ENCODE data around the gene STON2. TPM values are rescaled to one million over a fixed set of nuclear protein-coding genes. Genes with fewer than 3 reads are reported as not detected.

STON2 gene
- total RNA-seq, 1 donor from 2014 or later: 0.30 TPM

- no peak overlapping the region for H3K27ac Mint-ChIP-seq
- H3K9me3 Mint-ChIP-seq: no peaks in the 10 kb centered on the region
- no peaks in the 10 kb centered on the region for H3K4me1 Mint-ChIP-seq
- intact Hi-C loops (cut with micrococcal nuclease): no loop called here
- no peak overlapping the region for H3K4me3 Mint-ChIP-seq
- peaks cover 8% of the 10 kb centered on the region for H3K27me3 Mint-ChIP-seq
- no peak for DNase-seq
- H3K36me3 Mint-ChIP-seq (ENCODE audit: low read depth): no peaks in the 10 kb centered on the region
Observed at GRCh38 chr14:81326451-81326850, 73.7 kb downstream of the STON2 start.

- no peaks in the 10 kb centered on the region for H3K4me1 Mint-ChIP-seq
- no peak overlapping the region for H3K4me3 Mint-ChIP-seq
- DNase-seq: no peak
- H3K36me3 Mint-ChIP-seq (ENCODE audit: low read depth): no peaks in the 10 kb centered on the region
- intact Hi-C loops (cut with micrococcal nuclease): no loop called here
- no peaks in the 10 kb centered on the region for H3K9me3 Mint-ChIP-seq
- peaks cover 5% of the 10 kb centered on the region for H3K27me3 Mint-ChIP-seq
- H3K27ac Mint-ChIP-seq: no peak overlapping the region
Observed at GRCh38 chr14:81324011-81324410, 76.1 kb downstream of the STON2 start.

GRCh38 chr14:81323093-81323492, 77.0 kb downstream of the STON2 start:
- H3K27me3 Mint-ChIP-seq: peaks cover 5% of the 10 kb centered on the region
- H3K4me1 Mint-ChIP-seq: no peaks in the 10 kb centered on the region
- no peak for DNase-seq
- H3K4me3 Mint-ChIP-seq: no peak overlapping the region
- no peaks in the 10 kb centered on the region for H3K9me3 Mint-ChIP-seq
- no peak overlapping the region for H3K27ac Mint-ChIP-seq
- no peaks in the 10 kb centered on the region for H3K36me3 Mint-ChIP-seq (ENCODE audit: low read depth)
- intact Hi-C loops (cut with micrococcal nuclease): no loop called here

DNA sequence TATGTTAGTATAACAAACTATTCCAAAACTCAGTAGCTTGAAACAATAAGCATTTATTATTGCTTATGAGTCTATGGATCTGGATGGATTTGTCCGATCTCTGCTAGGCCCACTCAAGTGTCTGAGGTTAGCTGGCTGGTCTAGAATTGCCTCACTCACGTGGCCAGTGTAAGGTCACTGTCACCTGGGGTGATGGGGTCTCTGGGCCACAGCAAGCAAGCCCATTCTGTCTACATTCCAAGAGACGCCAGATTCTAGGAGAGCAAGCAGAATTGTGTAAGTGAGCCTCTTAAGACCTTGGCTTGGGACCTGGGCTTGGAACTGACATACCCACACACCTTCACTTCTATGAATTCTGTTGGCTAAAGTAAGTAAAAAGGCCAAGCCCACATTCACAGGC, 80.2 kb downstream of the STON2 start:
- intact Hi-C loops (cut with micrococcal nuclease): no loop called here
- Mint-ChIP-seq H3K36me3 (ENCODE audit: low read depth) (no peaks in the 10 kb centered on the region), H3K27ac (no peak overlapping the region), H3K9me3 (no peaks in the 10 kb centered on the region), H3K4me3 (no peak overlapping the region), H3K27me3 (no peaks in the 10 kb centered on the region), H3K4me1 (no peaks in the 10 kb centered on the region)
- no peak for DNase-seq

DNA sequence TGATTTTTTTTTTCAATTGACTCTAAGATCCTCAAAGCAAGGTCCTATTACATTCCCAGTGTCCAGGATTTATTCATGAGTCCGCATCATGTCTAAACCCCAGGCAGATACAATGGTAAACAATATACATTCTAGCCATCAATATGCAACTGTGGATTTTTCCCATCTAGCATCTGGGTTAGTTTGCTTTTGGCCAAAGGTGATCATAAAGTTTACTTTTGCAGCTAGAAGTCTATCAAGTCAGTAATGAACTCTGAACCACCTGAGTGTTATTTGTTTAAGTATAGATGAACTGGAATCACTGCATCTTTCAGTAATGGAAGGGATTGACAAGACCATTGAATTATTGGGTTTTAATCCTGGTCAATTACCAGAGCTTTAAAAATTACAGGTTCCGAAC, 80.8 kb downstream of the STON2 start:
- Mint-ChIP-seq H3K4me1 (no peaks in the 10 kb centered on the region), H3K27ac (no peak overlapping the region), H3K9me3 (no peaks in the 10 kb centered on the region), H3K36me3 (ENCODE audit: low read depth) (no peaks in the 10 kb centered on the region), H3K4me3 (no peak overlapping the region), H3K27me3 (no peaks in the 10 kb centered on the region)
- no peak for DNase-seq
- intact Hi-C loops (cut with micrococcal nuclease): no loop called here

- no peaks in the 10 kb centered on the region for H3K27me3 Mint-ChIP-seq
- H3K9me3 Mint-ChIP-seq: no peaks in the 10 kb centered on the region
- no peak overlapping the region for H3K4me3 Mint-ChIP-seq
- intact Hi-C loops (cut with micrococcal nuclease): no loop called here
- no peak for DNase-seq
- no peaks in the 10 kb centered on the region for H3K36me3 Mint-ChIP-seq (ENCODE audit: low read depth)
- no peak overlapping the region for H3K27ac Mint-ChIP-seq
- no peaks in the 10 kb centered on the region for H3K4me1 Mint-ChIP-seq
Observed at GRCh38 chr14:81315341-81315740, 84.8 kb downstream of the STON2 start.

DNA sequence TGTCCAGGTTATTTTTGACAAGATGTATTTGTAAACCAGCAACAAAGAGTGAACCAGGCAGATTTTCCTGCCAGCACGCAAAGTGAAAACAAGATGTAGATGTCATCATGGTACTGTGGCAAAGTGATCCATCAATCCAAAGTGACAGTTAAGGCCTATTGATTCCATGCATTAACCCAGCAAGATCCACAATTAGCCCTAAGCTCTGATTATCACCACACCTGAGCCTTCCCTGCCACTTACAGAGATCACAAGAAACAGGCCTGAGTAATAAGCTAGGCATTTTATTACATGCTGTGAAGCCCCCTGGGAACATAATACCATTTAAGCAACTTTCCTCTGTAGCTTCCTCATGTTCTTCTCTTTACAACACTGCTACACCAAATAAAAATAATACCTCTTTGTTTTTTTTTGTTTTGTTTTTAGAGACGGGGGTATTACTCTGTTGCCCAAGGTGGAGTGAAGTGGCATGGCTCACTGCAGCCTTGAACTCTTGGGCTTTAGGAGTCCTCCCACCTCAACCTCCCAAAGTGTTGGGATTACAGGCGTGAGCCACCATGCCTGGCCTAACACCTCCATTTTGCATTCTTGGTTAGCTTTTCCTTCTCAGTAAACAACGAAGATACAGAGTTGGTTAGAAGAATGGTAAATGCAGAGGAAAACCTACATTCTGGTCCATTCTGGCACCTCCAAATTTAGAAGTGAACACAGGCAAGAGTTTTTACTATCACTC, 85.5 kb downstream of the STON2 start:
- Mint-ChIP-seq H3K9me3 (no peaks in the 10 kb centered on the region), H3K27me3 (no peaks in the 10 kb centered on the region), H3K4me1 (no peaks in the 10 kb centered on the region), H3K27ac (no peak overlapping the region), H3K36me3 (ENCODE audit: low read depth) (no peaks in the 10 kb centered on the region), H3K4me3 (no peak overlapping the region)
- DNase-seq: no peak
- intact Hi-C loops (cut with micrococcal nuclease): no loop called here

GRCh38 chr14:81313775-81314429, 86.2 kb downstream of the STON2 start:
- intact Hi-C loops (cut with micrococcal nuclease): no loop called here
- no peaks in the 10 kb centered on the region for H3K27me3 Mint-ChIP-seq
- H3K27ac Mint-ChIP-seq: no peak overlapping the region
- no peaks in the 10 kb centered on the region for H3K36me3 Mint-ChIP-seq (ENCODE audit: low read depth)
- no peak for DNase-seq
- no peaks in the 10 kb centered on the region for H3K4me1 Mint-ChIP-seq
- H3K4me3 Mint-ChIP-seq: no peak overlapping the region
- H3K9me3 Mint-ChIP-seq: no peaks in the 10 kb centered on the region

DNA sequence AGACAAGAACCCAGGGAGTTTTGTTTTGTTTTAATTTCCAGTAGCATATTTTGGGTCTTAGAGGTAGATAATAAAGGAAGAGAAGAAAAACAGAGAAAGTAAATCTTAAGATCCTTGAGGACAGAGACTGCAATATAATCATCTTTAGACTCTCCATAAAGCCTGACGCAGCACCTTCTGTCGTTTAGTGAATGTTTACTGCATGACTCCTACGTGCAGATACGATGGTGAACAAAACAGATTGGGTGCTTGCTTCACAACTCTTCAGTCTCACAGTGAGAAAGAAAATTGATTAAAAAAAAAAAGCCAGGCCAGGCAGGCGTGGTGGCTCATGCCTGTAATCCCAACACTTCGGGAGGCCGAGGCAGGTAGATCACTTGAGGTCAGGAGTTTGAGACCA, 86.9 kb downstream of the STON2 start:
- Mint-ChIP-seq H3K4me3 (no peak overlapping the region), H3K27ac (no peak overlapping the region), H3K9me3 (no peaks in the 10 kb centered on the region), H3K27me3 (no peaks in the 10 kb centered on the region), H3K36me3 (ENCODE audit: low read depth) (no peaks in the 10 kb centered on the region), H3K4me1 (no peaks in the 10 kb centered on the region)
- DNase-seq: no peak
- intact Hi-C loops (cut with micrococcal nuclease): no loop called here

GRCh38 chr14:81312289-81312876, 87.7 kb downstream of the STON2 start:
- Mint-ChIP-seq H3K4me1 (no peaks in the 10 kb centered on the region), H3K9me3 (no peaks in the 10 kb centered on the region), H3K27ac (no peak overlapping the region), H3K27me3 (no peaks in the 10 kb centered on the region), H3K36me3 (ENCODE audit: low read depth) (no peaks in the 10 kb centered on the region), H3K4me3 (no peak overlapping the region)
- intact Hi-C loops (cut with micrococcal nuclease): no loop called here
- DNase-seq: no peak

DNA sequence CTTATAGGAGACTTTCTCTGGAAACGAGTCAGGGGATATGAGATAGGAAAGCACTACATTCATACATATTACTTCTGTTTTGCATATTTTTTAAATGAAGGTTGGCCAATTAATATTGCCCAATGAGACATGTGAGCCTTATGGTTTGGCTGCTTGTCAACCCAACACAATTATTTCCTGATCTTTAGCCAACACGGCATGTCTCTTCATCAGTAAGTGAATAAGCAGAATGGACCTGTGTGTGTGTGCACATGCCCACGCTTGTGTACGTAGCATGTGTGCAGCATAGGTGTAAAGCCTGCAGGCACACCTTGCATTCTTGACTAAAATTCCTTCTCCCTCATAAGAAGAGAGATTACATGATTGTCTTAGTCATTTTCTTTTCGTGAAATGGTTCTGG, 88.3 kb downstream of the STON2 start:
- no peak for DNase-seq
- Mint-ChIP-seq H3K36me3 (ENCODE audit: low read depth) (no peaks in the 10 kb centered on the region), H3K27me3 (no peaks in the 10 kb centered on the region), H3K27ac (no peak overlapping the region), H3K4me1 (no peaks in the 10 kb centered on the region), H3K9me3 (no peaks in the 10 kb centered on the region), H3K4me3 (no peak overlapping the region)
- intact Hi-C loops (cut with micrococcal nuclease): no loop called here

GRCh38 chr14:81311141-81311540, 89.0 kb downstream of the STON2 start:
- H3K27ac Mint-ChIP-seq: no peak overlapping the region
- H3K9me3 Mint-ChIP-seq: no peaks in the 10 kb centered on the region
- H3K36me3 Mint-ChIP-seq (ENCODE audit: low read depth): no peaks in the 10 kb centered on the region
- H3K4me1 Mint-ChIP-seq: no peaks in the 10 kb centered on the region
- intact Hi-C loops (cut with micrococcal nuclease): no loop called here
- no peak for DNase-seq
- no peaks in the 10 kb centered on the region for H3K27me3 Mint-ChIP-seq
- H3K4me3 Mint-ChIP-seq: no peak overlapping the region

DNA sequence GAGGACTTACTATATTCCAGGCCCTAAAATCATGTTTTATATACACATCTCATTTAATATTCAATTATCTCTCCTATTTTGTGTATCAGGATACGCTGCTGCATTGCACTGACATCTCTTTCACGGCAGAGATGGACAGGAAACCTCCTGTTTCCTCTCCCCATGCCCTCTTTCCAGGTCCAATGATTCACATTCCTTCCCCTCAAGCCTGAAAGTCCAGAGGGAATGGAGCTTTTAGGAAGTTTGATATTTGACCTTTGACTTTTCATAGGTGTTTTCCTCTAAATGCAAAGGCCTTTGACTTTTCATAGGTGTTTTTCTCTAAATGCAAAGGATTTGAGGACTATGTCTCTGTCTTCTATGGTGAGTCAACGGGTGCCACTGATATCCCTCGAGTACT, 89.5 kb downstream of the STON2 start:
- Mint-ChIP-seq H3K4me3 (no peak overlapping the region), H3K36me3 (ENCODE audit: low read depth) (no peaks in the 10 kb centered on the region), H3K9me3 (no peaks in the 10 kb centered on the region), H3K27ac (no peak overlapping the region), H3K27me3 (no peaks in the 10 kb centered on the region), H3K4me1 (no peaks in the 10 kb centered on the region)
- intact Hi-C loops (cut with micrococcal nuclease): no loop called here
- no peak for DNase-seq

- no peak for DNase-seq
- H3K4me1 Mint-ChIP-seq: no peaks in the 10 kb centered on the region
- no peaks in the 10 kb centered on the region for H3K27me3 Mint-ChIP-seq
- no peaks in the 10 kb centered on the region for H3K36me3 Mint-ChIP-seq (ENCODE audit: low read depth)
- H3K27ac Mint-ChIP-seq: no peak overlapping the region
- intact Hi-C loops (cut with micrococcal nuclease): no loop called here
- H3K4me3 Mint-ChIP-seq: no peak overlapping the region
- H3K9me3 Mint-ChIP-seq: no peaks in the 10 kb centered on the region
Observed at GRCh38 chr14:81309511-81309910, 90.6 kb downstream of the STON2 start.

Measured in activated CD4-positive, alpha-beta T cell treated with anti-CD3 and anti-CD28 coated beads, Interleukin-2, amount 10 ng/mL, durations not matched to agents 24 days and 14 days (primary cell).